Dendritic cell treated with granulocyte-macrophage colony-stimulating factor and Interleukin-4, amounts not matched to agents 40 ng/mL and 50 ng/mL, for 4 days (primary cell): ENCODE measurements around the gene FAM107A.
"Not testable (repeated sequence)": the region's sequence is repeated elsewhere in the genome, so short reads cannot be mapped to it uniquely, and the experiment has no call there.

Experiments used
- H3K27ac Mint-ChIP-seq: one replicate; pipeline ENCODE4 v1.8.0; 2022; ENCODE audit warnings: mild to moderate bottlenecking, mixed read lengths
- H3K27me3 Mint-ChIP-seq: one replicate; pipeline ENCODE4 v1.8.0; 2022; ENCODE audit warnings: mild to moderate bottlenecking, mixed read lengths
- H3K36me3 Mint-ChIP-seq: one replicate; pipeline ENCODE4 v1.8.0; 2022; ENCODE audit warnings: low read depth, mixed read lengths
- H3K4me1 Mint-ChIP-seq: one replicate; pipeline ENCODE4 v1.8.0; 2022; ENCODE audit warnings: low read depth, mixed read lengths
- H3K4me3 Mint-ChIP-seq: one replicate; pipeline ENCODE4 v1.8.0; 2022; ENCODE audit warnings: mild to moderate bottlenecking, moderate library complexity, mixed read lengths
- H3K9me3 Mint-ChIP-seq: one replicate; pipeline ENCODE4 v1.8.0; 2022; ENCODE audit warnings: mixed read lengths
- intact Hi-C: fragments of 100-400 bp; cut with micrococcal nuclease; formaldehyde crosslinking; loops from one replicate; pipeline ENCODE4 v1.15.0; 2022

FAM107A gene

DNA sequence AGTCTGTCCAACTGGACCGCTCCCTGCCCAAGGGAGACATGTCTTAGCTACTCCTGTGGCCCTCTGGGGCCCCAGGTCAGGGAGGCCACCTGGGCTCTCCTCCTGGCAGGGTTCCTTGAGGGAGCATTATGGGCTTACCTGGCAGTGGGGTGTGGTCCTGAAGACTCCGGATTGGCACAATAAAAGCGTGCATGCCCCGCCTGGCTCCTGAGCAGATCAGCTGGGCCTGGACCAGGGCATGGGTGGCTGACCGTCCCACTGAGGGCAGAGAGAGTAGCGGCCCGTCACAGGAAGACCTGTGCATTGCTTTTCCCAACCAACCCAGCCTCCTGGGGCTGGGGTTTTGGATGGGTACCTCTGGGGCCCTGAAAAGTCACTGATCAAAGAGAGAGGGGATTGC lies 45.6 kb downstream of the FAM107A start:
- H3K9me3 Mint-ChIP-seq, result no peaks in the 10 kb centered on the region
- H3K27ac Mint-ChIP-seq, result no peak overlapping the region
- peaks cover 34% of the 10 kb centered on the region for H3K4me1 Mint-ChIP-seq
- no peaks in the 10 kb centered on the region for H3K36me3 Mint-ChIP-seq
- intact Hi-C loops, result loop anchor here (5.0 kb wide), 1 partner anchor 209 kb away; no protein-coding TSS in a partner anchor
- H3K4me3 Mint-ChIP-seq, result no peak overlapping the region
- H3K27me3 Mint-ChIP-seq, result no peaks in the 10 kb centered on the region

DNA sequence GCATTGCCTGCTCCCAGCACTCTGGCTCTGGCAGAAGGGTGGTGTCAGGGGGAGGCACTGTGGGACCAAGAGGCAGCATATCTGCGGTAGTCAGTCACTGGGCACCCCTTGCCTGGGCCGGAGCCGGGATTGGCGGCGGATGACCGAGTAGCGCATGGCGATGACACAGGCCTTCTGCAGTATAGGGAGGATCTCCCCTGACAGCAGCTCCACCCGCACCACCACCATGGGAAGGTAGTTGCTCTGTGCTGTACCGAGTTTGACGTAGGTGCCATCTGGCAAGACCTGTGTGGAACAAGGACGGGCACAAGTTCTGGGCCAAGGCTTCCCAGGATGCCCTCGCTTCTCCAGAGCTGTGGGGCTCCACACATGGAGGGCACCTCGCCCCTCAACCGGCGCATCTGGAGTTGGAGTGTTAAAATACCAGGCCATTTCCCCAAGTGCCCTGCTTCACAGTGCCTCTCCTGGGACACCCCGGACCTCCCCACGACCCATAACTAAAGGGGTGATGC lies 46.8 kb downstream of the FAM107A start:
- intact Hi-C loops, result loop anchor here (5.0 kb wide), 1 partner anchor 208 kb away; no protein-coding TSS in a partner anchor
- H3K4me3 Mint-ChIP-seq, result no peak overlapping the region
- no peaks in the 10 kb centered on the region for H3K9me3 Mint-ChIP-seq
- H3K36me3 Mint-ChIP-seq, result no peaks in the 10 kb centered on the region
- H3K4me1 Mint-ChIP-seq, result peaks cover 39% of the 10 kb centered on the region
- H3K27ac Mint-ChIP-seq, result peak overlapping the region; percentile 34
- H3K27me3 Mint-ChIP-seq, result no peaks in the 10 kb centered on the region

GRCh38 chr3:58529516-58530353 lies 47.5 kb downstream of the FAM107A start:
- no peaks in the 10 kb centered on the region for H3K9me3 Mint-ChIP-seq
- intact Hi-C loops, result loop anchor here (5.0 kb wide), 1 partner anchor 207 kb away; no protein-coding TSS in a partner anchor
- no peak overlapping the region for H3K4me3 Mint-ChIP-seq
- no peaks in the 10 kb centered on the region for H3K27me3 Mint-ChIP-seq
- H3K36me3 Mint-ChIP-seq, result no peaks in the 10 kb centered on the region
- H3K27ac Mint-ChIP-seq, result no peak overlapping the region
- H3K4me1 Mint-ChIP-seq, result peaks cover 42% of the 10 kb centered on the region

DNA sequence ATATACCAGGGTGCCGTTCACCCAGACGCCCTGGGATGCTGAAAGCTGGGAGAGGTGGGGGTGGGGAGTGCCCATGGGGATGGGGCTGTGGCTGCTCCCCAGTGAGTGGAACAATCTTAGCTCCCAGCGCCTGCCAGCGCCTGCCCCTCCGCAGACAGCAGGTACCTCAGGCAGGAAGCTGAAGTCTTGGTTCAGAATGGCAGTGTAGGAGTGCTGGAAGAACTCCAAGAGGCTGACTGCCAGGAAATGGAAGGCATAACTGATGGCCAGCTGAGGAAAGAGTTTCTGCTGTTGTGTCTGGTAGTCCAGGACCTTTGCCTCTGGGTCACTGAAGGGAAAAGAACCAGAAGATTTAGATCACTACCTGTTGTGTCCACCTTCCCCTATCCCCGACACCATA lies 48.6 kb downstream of the FAM107A start:
- Mint-ChIP-seq H3K4me1 (peaks cover 42% of the 10 kb centered on the region), H3K9me3 (no peaks in the 10 kb centered on the region), H3K4me3 (no peak overlapping the region), H3K27me3 (no peaks in the 10 kb centered on the region), H3K36me3 (no peaks in the 10 kb centered on the region), H3K27ac (no peak overlapping the region)
- intact Hi-C loops, result no loop called here

DNA sequence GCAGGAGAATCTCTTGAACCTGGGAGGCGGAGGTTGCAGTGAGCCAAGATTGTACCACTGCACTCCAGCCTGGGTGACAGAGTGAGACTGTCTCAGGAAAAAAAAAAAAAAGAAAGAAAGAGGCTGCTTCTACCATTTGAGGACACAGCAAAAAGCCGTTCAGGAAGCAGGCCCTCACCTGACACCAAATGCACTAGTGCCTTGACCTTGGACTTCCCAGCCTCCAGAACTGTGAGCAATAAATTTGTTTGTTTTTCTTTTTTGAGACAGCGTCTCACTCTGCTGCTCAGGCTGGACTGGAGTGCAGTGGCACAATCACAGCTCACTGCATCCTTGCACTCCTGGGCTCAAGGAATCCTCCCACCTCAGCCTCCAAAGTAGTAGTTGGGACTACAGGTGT lies 49.8 kb downstream of the FAM107A start:
- intact Hi-C loops, H3K27ac Mint-ChIP-seq, H3K4me3 Mint-ChIP-seq, H3K27me3 Mint-ChIP-seq, H3K9me3 Mint-ChIP-seq, H3K36me3 Mint-ChIP-seq: not testable (repeated sequence)
- H3K4me1 Mint-ChIP-seq, result peaks cover 34% of the 10 kb centered on the region

DNA sequence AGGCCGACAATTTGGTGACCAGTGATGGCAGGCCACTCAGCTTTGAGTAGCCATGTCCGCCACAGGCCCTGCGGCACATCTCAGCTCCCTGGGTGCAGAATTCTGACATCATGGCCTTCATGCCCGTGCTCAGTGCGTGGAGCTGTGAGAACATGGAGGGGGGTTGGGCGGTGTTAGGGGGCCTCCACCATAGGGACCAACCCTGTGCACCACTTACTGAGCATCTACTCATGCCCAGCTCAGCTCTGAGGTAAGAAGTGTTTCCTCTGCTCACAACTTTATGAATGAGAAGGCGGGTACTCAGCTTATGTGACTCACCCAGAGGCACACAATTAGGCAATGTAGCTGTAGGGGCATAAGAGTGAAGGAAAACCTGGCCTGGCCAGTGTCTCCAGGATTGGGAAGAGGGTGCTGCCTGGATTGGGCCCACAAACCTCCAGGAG lies 50.7 kb downstream of the FAM107A start:
- intact Hi-C loops, result no loop called here
- peaks cover 37% of the 10 kb centered on the region for H3K4me1 Mint-ChIP-seq
- no peak overlapping the region for H3K27ac Mint-ChIP-seq
- no peaks in the 10 kb centered on the region for H3K9me3 Mint-ChIP-seq
- no peaks in the 10 kb centered on the region for H3K36me3 Mint-ChIP-seq
- H3K27me3 Mint-ChIP-seq, result no peaks in the 10 kb centered on the region
- no peak overlapping the region for H3K4me3 Mint-ChIP-seq

GRCh38 chr3:58524326-58524888 lies 52.8 kb downstream of the FAM107A start:
- Mint-ChIP-seq H3K27me3 (no peaks in the 10 kb centered on the region), H3K27ac (no peak overlapping the region), H3K9me3 (no peaks in the 10 kb centered on the region), H3K36me3 (no peaks in the 10 kb centered on the region), H3K4me1 (peaks cover 41% of the 10 kb centered on the region), H3K4me3 (no peak overlapping the region)
- intact Hi-C loops, result no loop called here

DNA sequence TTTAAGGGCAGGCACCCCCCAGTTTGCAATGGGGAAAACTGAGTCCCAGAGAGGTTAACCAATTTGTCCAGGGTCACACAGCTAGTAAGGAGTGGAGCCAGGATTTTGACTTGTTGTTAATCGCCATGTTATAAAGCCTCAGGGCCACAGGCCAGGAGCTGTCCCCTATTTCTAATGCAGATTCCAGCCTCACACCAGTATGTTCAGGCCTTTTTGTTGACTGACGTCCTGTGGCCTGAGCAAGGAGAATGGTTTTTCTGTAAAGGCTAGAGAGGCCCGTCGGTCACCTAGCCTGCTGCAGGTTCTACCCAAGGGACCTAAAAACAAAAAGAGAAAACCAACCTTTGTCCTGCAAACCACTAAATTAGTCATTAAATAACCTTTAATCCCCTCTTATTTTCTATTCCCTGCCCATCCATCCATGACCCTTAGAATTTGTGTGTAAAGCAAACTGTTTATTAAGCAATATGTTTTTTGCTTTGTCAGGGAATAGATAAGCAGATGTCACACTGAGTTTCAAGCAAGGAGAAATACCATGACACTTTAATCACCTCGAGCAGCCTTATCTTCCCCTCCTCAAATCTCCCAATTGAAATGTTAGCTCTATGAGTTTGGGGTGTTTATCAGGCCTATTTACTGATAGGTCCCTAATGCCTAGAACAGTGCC lies 54.3 kb downstream of the FAM107A start:
- H3K36me3 Mint-ChIP-seq, result no peaks in the 10 kb centered on the region
- H3K27ac Mint-ChIP-seq, result no peak overlapping the region
- intact Hi-C loops, result no loop called here
- no peaks in the 10 kb centered on the region for H3K27me3 Mint-ChIP-seq
- peaks cover 32% of the 10 kb centered on the region for H3K4me1 Mint-ChIP-seq
- no peaks in the 10 kb centered on the region for H3K9me3 Mint-ChIP-seq
- H3K4me3 Mint-ChIP-seq, result no peak overlapping the region

DNA sequence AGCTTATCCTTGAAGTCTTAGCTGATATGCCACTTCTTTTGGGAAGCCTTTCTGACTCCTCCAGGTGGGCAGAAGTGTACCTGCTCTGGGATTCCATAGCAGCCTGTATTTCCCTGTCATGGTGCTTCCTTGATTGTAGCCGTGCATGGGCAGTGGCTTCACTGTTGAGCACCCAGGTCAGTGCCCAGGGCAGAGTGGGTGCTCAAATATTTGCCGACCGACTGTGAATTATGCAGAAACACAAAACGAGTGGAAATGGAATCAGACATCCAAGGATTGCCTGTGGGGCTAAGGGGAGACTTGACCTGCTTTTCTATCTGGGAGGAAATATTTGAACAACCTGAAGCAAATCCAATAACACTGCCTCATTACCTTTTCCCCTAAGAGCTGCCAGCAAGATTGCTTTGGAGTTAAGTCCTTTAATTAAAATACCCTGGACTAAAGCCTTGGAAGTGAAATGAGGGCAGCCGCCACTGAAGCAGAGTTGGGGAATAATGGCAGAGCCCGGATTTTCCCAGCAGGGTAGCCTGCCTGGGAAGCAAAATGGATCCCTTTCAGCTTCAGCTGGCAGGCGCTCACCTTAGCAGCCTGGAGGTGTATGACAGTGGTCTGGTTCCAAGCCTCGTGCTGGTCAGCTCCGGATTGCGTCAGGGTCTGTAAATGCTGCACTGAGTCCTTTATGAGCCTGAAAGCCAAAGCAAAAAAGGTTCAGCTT lies 55.1 kb downstream of the FAM107A start:
- Mint-ChIP-seq H3K36me3 (no peaks in the 10 kb centered on the region), H3K9me3 (no peaks in the 10 kb centered on the region), H3K27ac (no peak overlapping the region), H3K27me3 (no peaks in the 10 kb centered on the region), H3K4me3 (no peak overlapping the region), H3K4me1 (peaks cover 30% of the 10 kb centered on the region)
- intact Hi-C loops, result no loop called here

- no peak overlapping the region for H3K27ac Mint-ChIP-seq
- H3K4me1 Mint-ChIP-seq, result peaks cover 22% of the 10 kb centered on the region
- no peak overlapping the region for H3K4me3 Mint-ChIP-seq
- intact Hi-C loops, result no loop called here
- H3K27me3 Mint-ChIP-seq, result no peaks in the 10 kb centered on the region
- no peaks in the 10 kb centered on the region for H3K36me3 Mint-ChIP-seq
- H3K9me3 Mint-ChIP-seq, result no peaks in the 10 kb centered on the region
Measured at GRCh38 chr3:58521336-58521670, 55.9 kb downstream of the FAM107A start.

GRCh38 chr3:58520403-58521335 lies 56.5 kb downstream of the FAM107A start:
- Mint-ChIP-seq H3K36me3 (no peaks in the 10 kb centered on the region), H3K4me1 (peaks cover 16% of the 10 kb centered on the region), H3K9me3 (no peaks in the 10 kb centered on the region), H3K4me3 (no peak overlapping the region), H3K27ac (no peak overlapping the region), H3K27me3 (no peaks in the 10 kb centered on the region)
- intact Hi-C loops, result no loop called here

DNA sequence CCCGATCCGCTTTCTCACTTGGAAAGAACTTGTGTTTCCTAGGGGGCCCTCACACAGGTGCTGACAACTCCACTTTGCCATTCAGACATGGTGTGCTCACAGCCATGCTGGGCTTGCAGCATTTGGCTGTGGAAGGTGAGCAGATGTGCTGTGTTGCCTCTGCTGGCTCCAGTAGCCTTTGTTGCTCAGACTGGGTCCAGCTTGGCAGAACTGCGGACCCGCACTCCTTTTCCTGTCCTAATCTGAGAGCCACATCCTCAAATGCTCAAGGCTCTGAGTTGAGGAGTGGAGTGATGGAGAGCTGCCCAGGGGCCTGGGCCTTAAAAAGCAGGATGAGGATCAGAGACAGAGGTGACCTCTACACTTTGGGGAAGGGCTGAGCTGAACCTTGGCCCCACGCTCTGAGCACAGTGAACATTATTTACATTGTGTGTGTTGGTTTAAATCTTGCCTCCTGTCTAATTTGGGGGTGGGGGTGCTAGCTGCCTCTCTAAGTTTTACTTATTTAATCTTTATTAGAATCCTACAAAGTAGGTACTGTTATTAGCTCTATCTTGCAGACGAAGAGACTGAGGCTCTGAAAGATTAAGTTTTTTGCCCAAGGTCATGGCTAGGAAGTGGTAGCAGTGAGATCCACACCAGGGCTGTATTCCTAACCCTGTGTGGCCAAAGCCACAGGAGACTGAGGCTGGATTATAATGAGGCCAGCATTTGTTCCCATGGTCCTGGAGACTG lies 57.4 kb downstream of the FAM107A start:
- Mint-ChIP-seq H3K36me3 (no peaks in the 10 kb centered on the region), H3K27me3 (no peaks in the 10 kb centered on the region), H3K4me3 (no peak overlapping the region), H3K9me3 (no peaks in the 10 kb centered on the region), H3K27ac (no peak overlapping the region), H3K4me1 (peaks cover 10% of the 10 kb centered on the region)
- intact Hi-C loops, result no loop called here
